ENCODE data around the gene SMURF1. TPM values are rescaled to one million over a fixed set of nuclear protein-coding genes. Genes with fewer than 3 reads are reported as not detected.

Gene SMURF1
- total and polyA plus RNA-seq, 2 of the 8 experiments (the other 6 are each of a cell fraction or from before 2014, with no cell fraction given) = 9.6 to 24.5 TPM

DNA sequence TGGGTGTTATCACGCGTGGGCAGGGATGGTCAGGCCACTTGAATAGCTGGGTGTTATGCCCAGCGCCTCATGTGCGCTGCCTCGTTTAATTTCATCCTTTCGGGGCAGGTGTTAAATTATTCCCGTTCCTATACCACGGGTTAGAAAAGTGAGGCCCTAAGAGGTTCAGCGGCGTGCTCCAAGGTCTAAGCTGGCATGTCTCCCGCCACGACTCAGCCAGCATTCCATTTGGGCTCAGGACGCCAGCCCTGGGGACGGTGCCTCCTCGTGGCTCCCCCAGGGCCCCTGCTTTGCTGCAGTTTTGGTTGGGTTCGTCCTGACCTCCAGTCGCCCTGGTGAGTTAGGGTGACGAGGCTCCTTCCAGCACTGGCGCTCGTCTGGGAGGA is 141.1 kb downstream of the SMURF1 start (continued):
- TF ChIP-seq MAFK (IDR thresholded peaks at IDR 0.05; ENCODE audit: low read depth, low read length) (no peak), SP1 (IDR thresholded peaks at IDR 0.05; ENCODE audit: low read depth, low read length) (no peak), SIN3A (conservative IDR thresholded peaks at IDR 0.05 in 1 of 2, IDR thresholded peaks at IDR 0.05 in 1 of 2; ENCODE audit: low read depth in 1 of 2, low read length in 2 of 2) (no peak)

All from H1 (cell line).